Stimulated activated CD8-positive, alpha-beta memory T cell treated with anti-CD3 and anti-CD28 coated beads, Interleukin-12 subunit alpha, Interleukin-12 subunit beta, amount 100 ng/mL, for 1 hour (primary cell): ENCODE data around the gene ZDHHC9.

Experiments
- DNase-seq: peaks from one replicate; pipeline ENCODE4 v3.0.0-alpha.2; 2020; ENCODE audit warnings: low read depth

Gene ZDHHC9

GRCh38 chrX:129785160-129785947 is 58.3 kb downstream of the ZDHHC9 start:
- DNase-seq = no peak

- no peak for DNase-seq
Observed at GRCh38 chrX:129784371-129784770, 59.3 kb downstream of the ZDHHC9 start.

- no peak for DNase-seq
Observed at GRCh38 chrX:129783291-129783713, 60.4 kb downstream of the ZDHHC9 start.

GRCh38 chrX:129782706-129783105 is 61.0 kb downstream of the ZDHHC9 start:
- no peak for DNase-seq

- DNase-seq = no peak
Observed at GRCh38 chrX:129781680-129782495, 61.8 kb downstream of the ZDHHC9 start.

GRCh38 chrX:129781134-129781672 is 62.5 kb downstream of the ZDHHC9 start:
- peak; percentile 61 for DNase-seq

- no peak for DNase-seq
Observed at GRCh38 chrX:129780441-129781105, 63.1 kb downstream of the ZDHHC9 start.

GRCh38 chrX:129779747-129780146 is 63.9 kb downstream of the ZDHHC9 start, which contains the start of gene SASH3:
Gene SASH3 (plus strand): TSS chrX:129779949. CDS start chrX:129780098, 149 bp downstream.
- DNase-seq = no peak

- no peak for DNase-seq
Observed at GRCh38 chrX:129779086-129779672, 64.5 kb downstream of the ZDHHC9 start.

GRCh38 chrX:129777218-129778030 is 66.3 kb downstream of the ZDHHC9 start:
- no peak for DNase-seq

GRCh38 chrX:129773649-129774458 is 69.8 kb downstream of the ZDHHC9 start:
- no peak for DNase-seq

- DNase-seq = no peak
Observed at GRCh38 chrX:129772796-129773431, 70.8 kb downstream of the ZDHHC9 start.

- DNase-seq = no peak
Observed at GRCh38 chrX:129771266-129771995, 72.3 kb downstream of the ZDHHC9 start.

- DNase-seq = no peak
Observed at GRCh38 chrX:129769467-129770154, 74.1 kb downstream of the ZDHHC9 start.

GRCh38 chrX:129768586-129769466 is 74.9 kb downstream of the ZDHHC9 start:
- DNase-seq = no peak

GRCh38 chrX:129768186-129768585 is 75.5 kb downstream of the ZDHHC9 start:
- no peak for DNase-seq

GRCh38 chrX:129763666-129764065 is 80.0 kb downstream of the ZDHHC9 start:
- DNase-seq = no peak
